ENCODE data around the gene COL19A1.
A peak's percentile ranks its signal among the peaks of the same experiment; 100 is the strongest.
"Not testable (repeated sequence)": the region's sequence is repeated elsewhere in the genome, so short reads cannot be mapped to it uniquely, and the experiment has no call there.

The COL19A1 gene

GRCh38 chr6:69863766-69864165 lies 2.6 kb upstream of the COL19A1 start:
- intact Hi-C loops (cut with DNase I), result no loop called here
- no peak for DNase-seq

GRCh38 chr6:69865126-69865525 lies 1.2 kb upstream of the COL19A1 start:
- intact Hi-C loops (cut with DNase I), result no loop called here
- no peak for DNase-seq

GRCh38 chr6:69866770-69867638 lies 648 bp downstream of the COL19A1 start:
- intact Hi-C loops (cut with DNase I), result no loop called here
- DNase-seq, result peak in 40 of 42 donors; percentile 12 to 76 (median 49)

- DNase-seq, result peak in 1 of 42 donors; percentile 2
- intact Hi-C loops (cut with DNase I), result no loop called here
Observed at GRCh38 chr6:69867639-69867976, 1.3 kb downstream of the COL19A1 start.

- no peak for DNase-seq
- intact Hi-C loops (cut with DNase I), result no loop called here
Observed at GRCh38 chr6:69868252-69868804, 2.0 kb downstream of the COL19A1 start.

- intact Hi-C loops (cut with DNase I), result no loop called here
Observed at GRCh38 chr6:69868961-69869360, 2.6 kb downstream of the COL19A1 start.

GRCh38 chr6:69871107-69871506 lies 4.8 kb downstream of the COL19A1 start:
- no peak for DNase-seq
- intact Hi-C loops (cut with DNase I), result no loop called here

More at GRCh38 chr6:69868961-69869360, 2.6 kb downstream of the COL19A1 start:
- DNase-seq, result no peak

- intact Hi-C loops (cut with DNase I), result no loop called here
Observed at GRCh38 chr6:69873291-69873690, 6.9 kb downstream of the COL19A1 start.

GRCh38 chr6:69875715-69876114 lies 9.4 kb downstream of the COL19A1 start:
- no peak for DNase-seq
- intact Hi-C loops (cut with DNase I), result no loop called here

More at GRCh38 chr6:69873291-69873690, 6.9 kb downstream of the COL19A1 start:
- DNase-seq, result no peak

GRCh38 chr6:69878795-69879194 lies 12.4 kb downstream of the COL19A1 start:
- intact Hi-C loops (cut with DNase I), result no loop called here
- DNase-seq, result no peak

- peak in 2 of 42 donors; percentile 15 for DNase-seq
- intact Hi-C loops (cut with DNase I), result no loop called here
Observed at GRCh38 chr6:69880601-69881000, 14.2 kb downstream of the COL19A1 start.

GRCh38 chr6:69881322-69882151 lies 15.2 kb downstream of the COL19A1 start:
- no peak for DNase-seq
- intact Hi-C loops (cut with DNase I), result no loop called here

GRCh38 chr6:69883551-69883950 lies 17.2 kb downstream of the COL19A1 start:
- no peak for DNase-seq
- intact Hi-C loops (cut with DNase I), result no loop called here

- no peak for DNase-seq
- intact Hi-C loops (cut with DNase I), result no loop called here
Observed at GRCh38 chr6:69884231-69884630, 17.9 kb downstream of the COL19A1 start.

- intact Hi-C loops (cut with DNase I), result no loop called here
- no peak for DNase-seq
Observed at GRCh38 chr6:69887026-69887425, 20.7 kb downstream of the COL19A1 start.

- intact Hi-C loops (cut with DNase I), result no loop called here
- no peak for DNase-seq
Observed at GRCh38 chr6:69887714-69888345, 21.5 kb downstream of the COL19A1 start.

GRCh38 chr6:69888482-69889233 lies 22.3 kb downstream of the COL19A1 start:
- DNase-seq, result no peak
- intact Hi-C loops (cut with DNase I), result no loop called here

GRCh38 chr6:69889234-69889974 lies 23.0 kb downstream of the COL19A1 start:
- DNase-seq; intact Hi-C loops (cut with DNase I): not testable (repeated sequence)

Data from head of caudate nucleus (tissue), 42 donors.